Activated CD8-positive, alpha-beta memory T cell treated with anti-CD3 and anti-CD28 coated beads for 36 hours (primary cell): Measurements from ENCODE around the gene L2HGDH. TPM values are rescaled to one million over a fixed set of nuclear protein-coding genes. Genes with fewer than 3 reads are reported as not detected.

Experiments
- CTCF ChIA-PET: fragments of 350-600 bp; sonication (Branson Sonifier 250); formaldehyde crosslinking; loops from one replicate; lab custom pipeline; 2021; ENCODE audit warnings: antibody characterized with exemption; lab: Charles Lee
- POLR2A ChIA-PET: fragments of 350-600 bp; sonication (Branson Sonifier 250); formaldehyde crosslinking; loops from one replicate; lab custom pipeline; 2021; ENCODE audit warnings: antibody characterized with exemption; lab: Charles Lee
- total RNA-seq, 2 experiments: library from RNA; stranded (reverse); gene quantifications; one replicate each; pipeline ENCODE4 v1.2.3, GENCODE V29; 2021

Gene L2HGDH
- total RNA-seq, 2 experiments from 2014 or later: 20.9 to 21.0 TPM

DNA sequence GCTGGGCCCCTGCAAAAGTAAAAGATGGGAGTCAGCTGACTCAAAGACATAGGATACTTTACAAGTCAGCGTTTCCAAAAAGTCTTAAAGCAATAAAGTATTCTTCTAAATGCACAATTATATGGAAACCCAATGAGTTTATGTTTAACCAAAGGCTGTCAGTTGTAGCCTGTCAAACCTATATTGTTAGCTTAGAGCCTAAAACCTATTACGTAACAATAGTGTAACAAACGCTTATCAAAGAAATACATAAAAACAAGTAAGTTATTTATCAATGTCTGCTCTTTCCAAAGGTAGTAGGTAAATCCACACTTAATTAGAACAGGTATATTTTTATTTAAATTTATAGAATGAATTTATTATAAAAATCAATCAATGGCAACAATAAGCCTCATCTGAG, 64.8 kb downstream of the L2HGDH start:
- POLR2A ChIA-PET: no interaction called here
- CTCF ChIA-PET: no interaction called here

DNA sequence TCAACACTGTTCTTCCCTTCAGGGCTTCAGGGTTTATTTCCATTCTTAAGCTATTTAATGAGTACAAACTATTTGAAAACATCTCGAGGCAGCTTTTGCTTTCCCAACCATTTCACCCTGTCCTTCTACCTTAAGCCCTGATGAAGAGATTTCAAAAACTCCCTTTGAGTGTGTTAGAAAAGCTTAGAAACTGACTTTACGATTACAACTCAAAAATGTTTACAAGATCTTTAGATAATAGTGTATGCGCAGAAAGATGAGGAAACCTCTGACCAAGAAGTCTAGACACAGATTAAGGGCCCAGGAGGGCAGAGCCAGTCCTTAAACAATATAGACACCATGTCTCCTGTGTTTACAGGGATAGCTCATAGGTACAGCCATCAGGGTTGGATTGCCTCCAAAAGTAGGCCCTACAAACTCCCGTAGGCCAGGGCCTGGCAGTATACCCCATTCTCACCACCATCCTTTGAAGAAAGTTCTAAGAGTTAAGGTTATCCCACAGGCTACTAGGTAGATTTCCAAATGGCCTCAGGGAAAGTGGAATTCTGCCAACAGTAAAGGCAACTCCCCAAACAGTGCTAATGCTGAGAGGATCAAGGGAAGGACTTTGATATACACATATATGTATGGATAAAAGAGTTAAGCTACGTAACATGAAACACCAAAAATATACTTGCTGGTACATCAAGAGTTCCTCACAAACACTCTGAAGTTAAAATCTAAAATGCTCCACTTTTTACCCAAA, 69.3 kb downstream of the L2HGDH start:
- POLR2A ChIA-PET: no interaction called here
- CTCF ChIA-PET: no interaction called here

GRCh38 chr14:50242096-50242495, 69.9 kb downstream of the L2HGDH start:
- ChIA-PET CTCF (no interaction called here), POLR2A (no interaction called here)

- ChIA-PET POLR2A (no interaction called here), CTCF (no interaction called here)
Observed at GRCh38 chr14:50237427-50237826, 74.6 kb downstream of the L2HGDH start.

DNA sequence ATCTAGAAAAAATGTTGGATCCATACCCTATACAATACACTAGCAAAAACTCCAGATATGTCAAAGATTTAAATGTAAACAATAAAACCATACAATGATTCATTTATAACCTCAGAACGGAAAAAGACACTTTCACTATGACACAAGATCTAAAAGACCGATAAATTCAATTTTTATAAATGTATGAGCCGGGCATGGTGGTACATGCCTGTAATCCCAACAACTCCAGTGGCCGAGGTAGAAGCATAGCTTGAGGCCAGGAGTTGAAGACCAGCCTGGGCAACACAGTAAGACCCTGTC, 78.1 kb downstream of the L2HGDH start:
- ChIA-PET POLR2A (interaction anchor here (0.7 to 1.6 kb wide), 3 partner anchors 24 to 335 kb away, joined by 3 to 5 read pairs (median 4); partner anchors contain the start of gene DMAC2L), CTCF (no interaction called here)

DNA sequence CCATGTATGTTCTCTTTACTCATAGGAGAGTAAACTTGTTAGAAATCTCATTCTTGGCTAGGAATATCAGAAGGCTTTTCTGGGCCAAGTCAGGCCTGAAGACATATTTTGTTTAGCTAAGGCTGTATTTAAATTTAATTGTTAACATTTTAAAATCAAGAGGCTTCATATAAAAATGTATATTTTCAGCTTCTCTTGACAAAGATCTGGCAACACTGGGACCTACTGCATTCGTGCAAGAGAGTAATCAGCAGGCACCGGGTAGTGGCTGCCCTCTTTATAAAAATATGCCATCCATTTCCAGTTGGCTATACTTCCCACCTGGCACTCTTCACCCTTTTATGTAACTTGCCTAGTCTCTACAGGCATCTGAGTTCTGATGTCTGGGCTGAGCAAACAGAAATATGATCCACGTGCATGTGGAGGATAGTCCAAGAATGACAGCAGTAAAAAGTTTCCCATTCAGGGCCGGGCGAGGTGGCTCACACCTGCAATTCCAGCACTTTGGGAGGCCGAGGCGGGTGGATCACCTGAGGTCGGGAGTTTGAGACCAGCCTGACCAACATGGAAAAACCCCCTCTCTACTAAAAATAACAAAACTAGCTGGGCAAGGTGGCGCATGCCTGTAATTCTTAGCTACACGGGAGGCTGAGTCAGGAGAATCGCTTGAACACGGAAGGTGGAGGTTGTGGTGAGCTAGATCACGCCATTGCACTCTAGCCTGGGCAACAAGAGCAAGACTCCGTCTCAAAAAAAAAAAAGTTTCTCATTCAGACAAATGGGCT, 78.7 kb downstream of the L2HGDH start:
- POLR2A ChIA-PET: interaction anchor here (0.5 to 1.6 kb wide), 4 partner anchors 24 to 334 kb away, joined by 3 to 5 read pairs (median 4); partner anchors contain the start of gene DMAC2L
- CTCF ChIA-PET: interaction anchor here (0.9 to 1.2 kb wide), 2 partner anchors 87 to 599 kb away, joined by 3 read pairs; no protein-coding TSS in a partner anchor

GRCh38 chr14:50232276-50232642, 79.8 kb downstream of the L2HGDH start:
- CTCF ChIA-PET: interaction anchor here (1.2 kb wide), 2 partner anchors 88 to 370 kb away, joined by 3 read pairs; no protein-coding TSS in a partner anchor

GRCh38 chr14:50231475-50232275, 80.4 kb downstream of the L2HGDH start, which contains the start of gene SOS2:
SOS2 (minus strand) TSS chr14:50231578; CDS start chr14:50231283, 295 bp downstream.
- CTCF ChIA-PET: interaction anchor here (1.2 kb wide), 2 partner anchors 89 to 370 kb away, joined by 3 read pairs; no protein-coding TSS in a partner anchor
- POLR2A ChIA-PET: interaction anchor here (0.7 to 1.0 kb wide), 4 partner anchors 79 to 611 kb away, joined by 3 to 4 read pairs (median 3); partner anchors contain the start of genes MGAT2 and RPL36AL

More at GRCh38 chr14:50232276-50232642, 79.8 kb downstream of the L2HGDH start:
- POLR2A ChIA-PET: interaction anchor here (1.0 to 1.6 kb wide), 3 partner anchors 79 to 612 kb away, joined by 3 to 5 read pairs (median 4); partner anchors contain the start of genes DMAC2L, MGAT2 and RPL36AL

GRCh38 chr14:50230701-50231474, 81.1 kb downstream of the L2HGDH start:
- ChIA-PET POLR2A (interaction anchor here (0.5 to 1.0 kb wide), 5 partner anchors 80 to 610 kb away, joined by 3 to 4 read pairs (median 3); partner anchors contain the start of genes MGAT2 and RPL36AL), CTCF (interaction anchor here (1.2 kb wide), 1 partner anchor 369 kb away, joined by 3 read pairs; no protein-coding TSS in a partner anchor)

GRCh38 chr14:50230401-50230700, 81.7 kb downstream of the L2HGDH start:
- CTCF ChIA-PET: no interaction called here

DNA sequence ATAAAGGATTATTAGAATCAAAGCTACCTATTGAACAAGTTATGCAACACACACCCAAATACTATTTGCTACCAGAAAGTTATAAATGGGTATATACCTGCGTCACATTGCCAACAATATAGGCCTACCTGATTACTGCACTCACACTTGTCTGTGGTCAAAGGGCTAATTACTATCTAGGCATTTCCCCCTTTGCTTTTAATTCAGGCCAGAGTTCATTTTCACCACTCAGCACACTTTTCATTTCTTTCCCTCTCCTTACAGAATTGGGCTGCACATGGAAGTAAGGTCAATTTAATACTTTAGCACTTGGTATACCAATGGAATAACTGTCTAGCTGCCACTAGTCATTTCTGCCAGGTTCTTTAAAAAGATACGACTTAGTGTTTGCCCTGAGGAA, 82.3 kb downstream of the L2HGDH start:
- POLR2A ChIA-PET: no interaction called here
- CTCF ChIA-PET: interaction anchor here (0.9 kb wide), 1 partner anchor 10 kb away, joined by 3 read pairs; no protein-coding TSS in a partner anchor

More at GRCh38 chr14:50230401-50230700, 81.7 kb downstream of the L2HGDH start:
- POLR2A ChIA-PET: interaction anchor here (0.5 kb wide), 1 partner anchor 227 kb away, joined by 3 read pairs; no protein-coding TSS in a partner anchor

DNA sequence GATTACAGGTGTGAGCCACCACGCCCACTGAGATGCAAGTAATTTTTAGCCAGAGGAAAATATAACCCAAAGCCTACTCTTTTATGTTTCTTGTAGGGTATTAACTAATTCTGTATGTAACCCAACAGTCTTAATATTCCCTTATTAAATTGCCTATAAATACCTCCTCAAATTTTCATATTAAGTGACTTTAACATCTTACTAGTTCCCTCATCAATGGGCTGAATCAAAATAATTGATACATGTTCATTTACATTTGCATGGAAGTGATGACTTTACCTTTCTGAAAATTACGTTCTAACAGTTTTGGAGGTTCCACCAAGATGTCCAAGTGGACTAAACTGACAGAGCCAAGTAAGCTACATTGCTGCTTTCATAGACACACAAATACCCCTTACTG, 83.7 kb downstream of the L2HGDH start:
- ChIA-PET POLR2A (interaction anchor here (0.5 kb wide), 1 partner anchor 27 kb away, joined by 4 read pairs; no protein-coding TSS in a partner anchor), CTCF (interaction anchor here (0.7 kb wide), 1 partner anchor 113 kb away, joined by 3 read pairs; no protein-coding TSS in a partner anchor)

DNA sequence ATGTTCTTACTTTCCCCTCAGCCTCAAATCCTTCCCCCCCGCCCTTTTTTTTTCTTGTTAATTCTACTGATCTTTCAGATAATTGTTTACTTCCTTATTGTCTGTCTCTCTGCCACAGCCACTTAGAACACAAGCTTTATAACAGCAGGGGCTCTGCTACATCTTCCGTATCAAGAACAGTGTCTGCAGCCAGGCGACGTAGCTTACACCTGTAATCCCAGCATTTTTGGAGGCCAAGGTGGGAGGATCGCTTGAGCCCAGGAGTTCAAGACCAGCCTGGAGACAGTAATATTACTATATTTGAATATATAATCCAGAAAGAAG, 86.1 kb downstream of the L2HGDH start:
- CTCF ChIA-PET: no interaction called here

DNA sequence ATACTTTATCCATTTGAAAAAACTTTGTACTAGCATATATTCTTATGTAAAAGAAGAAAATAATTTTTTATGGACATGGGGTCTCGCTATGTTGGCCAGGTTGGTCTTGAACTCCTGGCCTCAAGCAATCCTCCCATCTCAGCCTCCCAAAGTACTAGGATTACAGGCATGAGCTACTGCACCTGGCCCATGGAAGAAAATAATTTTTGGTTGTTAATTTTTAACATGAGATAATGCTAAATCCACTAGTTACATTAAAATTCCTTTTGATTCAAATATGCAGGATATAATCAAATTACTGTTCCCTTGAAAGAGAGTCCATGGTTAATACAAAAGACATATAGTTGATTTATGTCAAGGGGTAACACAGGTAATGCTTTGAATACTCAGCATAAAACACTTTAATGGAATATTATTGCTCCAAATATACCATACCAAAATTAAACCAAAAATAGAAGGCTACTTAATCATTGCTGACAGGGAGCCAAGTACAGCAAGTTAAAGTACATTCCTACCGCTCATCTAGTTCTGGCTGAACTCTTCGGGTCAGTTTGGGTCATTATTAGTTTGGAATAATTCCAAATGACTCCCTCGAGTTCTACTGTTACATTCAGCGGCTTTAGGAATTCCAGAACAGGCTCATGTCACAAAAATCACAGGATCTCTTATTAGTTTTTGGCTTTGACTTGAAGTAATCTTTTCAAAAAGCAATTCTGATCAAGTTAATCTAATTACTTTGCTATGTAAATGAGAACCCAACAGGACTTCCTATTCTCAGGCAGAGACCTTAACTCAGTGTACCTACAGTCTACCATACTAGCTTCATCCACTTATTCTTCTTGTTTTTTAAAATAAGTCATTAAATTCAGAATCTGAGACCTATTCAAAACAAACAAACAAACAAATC, 86.7 kb downstream of the L2HGDH start:
- ChIA-PET POLR2A (no interaction called here), CTCF (interaction anchor here (0.6 kb wide), 1 partner anchor 9 kb away, joined by 4 read pairs; no protein-coding TSS in a partner anchor)

More for the DNA sequence above, 86.1 kb downstream of the L2HGDH start:
- POLR2A ChIA-PET: no interaction called here

DNA sequence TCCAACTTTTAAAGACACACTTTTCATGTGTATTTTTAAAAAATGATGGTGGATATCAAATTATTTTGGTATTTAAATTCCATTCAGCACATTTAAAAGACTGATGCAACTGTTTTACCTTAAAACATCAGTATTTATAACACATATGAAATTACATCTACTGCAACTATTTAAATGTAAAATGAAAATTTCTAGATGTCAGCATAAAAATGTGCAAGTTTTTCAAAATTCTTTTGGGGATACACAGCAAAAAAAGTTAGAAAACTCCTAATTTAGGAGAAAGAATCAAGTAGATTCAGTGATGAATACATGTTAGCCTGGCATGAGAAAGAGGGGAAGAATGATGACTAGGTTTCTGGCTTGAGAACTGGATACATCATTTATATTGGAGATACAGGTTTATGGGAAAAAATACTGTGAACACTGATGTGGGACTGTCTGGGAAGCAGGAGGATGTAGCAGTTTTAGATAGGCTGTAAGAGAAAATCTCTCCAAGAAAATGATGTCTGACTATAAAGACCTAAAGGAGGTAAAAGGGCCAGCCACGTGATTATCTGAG, 89.9 kb downstream of the L2HGDH start:
- ChIA-PET POLR2A (no interaction called here), CTCF (no interaction called here)

- ChIA-PET CTCF (no interaction called here), POLR2A (no interaction called here)
Observed at GRCh38 chr14:50218501-50218900, 93.5 kb downstream of the L2HGDH start.

DNA sequence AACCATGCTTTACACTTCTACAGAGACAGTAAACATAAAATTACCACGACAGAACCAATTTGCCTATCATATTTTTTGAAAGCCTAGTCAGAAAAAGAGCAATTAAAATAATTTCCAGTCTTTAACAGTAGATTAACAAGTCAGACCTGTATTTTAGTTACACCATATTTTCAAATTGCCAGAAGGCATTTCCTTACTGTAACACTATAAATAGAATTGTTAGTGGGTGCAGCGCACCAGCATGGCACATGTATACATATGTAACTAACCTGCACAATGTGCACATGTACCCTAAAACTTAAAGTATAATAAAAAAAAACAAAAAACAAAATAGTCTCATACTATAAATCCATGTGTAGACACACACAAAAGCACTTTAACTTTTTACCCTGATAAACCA, 96.6 kb downstream of the L2HGDH start:
- POLR2A ChIA-PET: no interaction called here
- CTCF ChIA-PET: no interaction called here
